ENCODE results near the gene CYP19A1.
"Not testable (repeated sequence)": the region's sequence is repeated elsewhere in the genome, so short reads cannot be mapped to it uniquely, and the experiment has no call there.

Gene CYP19A1

DNA sequence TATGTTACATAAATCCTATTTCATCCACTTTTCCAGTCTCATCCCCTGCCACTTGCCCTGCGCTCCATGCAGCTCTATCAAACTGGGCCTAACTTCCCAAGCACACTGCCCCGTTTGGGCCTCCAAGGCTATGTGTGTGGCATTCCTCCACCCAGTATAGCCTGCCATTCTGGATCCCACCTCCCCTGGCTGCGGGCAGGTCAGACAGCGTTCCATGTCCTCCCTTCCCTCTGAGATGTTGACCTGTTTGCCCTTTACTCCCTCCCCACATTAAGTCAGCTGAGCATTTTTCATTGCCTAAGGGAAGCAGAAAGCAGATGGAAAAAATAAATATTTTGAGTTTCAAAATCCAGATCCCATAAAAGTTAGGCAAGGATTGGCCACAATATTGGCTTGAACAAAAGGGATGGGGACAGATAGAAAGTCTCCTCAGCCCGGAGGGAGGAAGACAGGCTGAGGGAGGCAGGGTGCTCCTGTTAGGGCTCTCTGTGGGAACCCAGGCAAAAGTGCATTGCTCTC is 73.3 kb downstream of the CYP19A1 start:
- Histone ChIP-seq H3K9ac (no peak overlapping the region), H2AFZ (no peak overlapping the region), H3K79me2 (no peaks in the 10 kb centered on the region), H3K9me3 (ENCODE audit: control insufficient read depth, low read length) (no peaks in the 10 kb centered on the region), H3K4me1 (no peaks in the 10 kb centered on the region), H3K4me3 (ENCODE audit: low read depth, low read length) (no peak overlapping the region), H3K27ac (no peak overlapping the region), H3K4me2 (ENCODE audit: low read length) (no peak overlapping the region), H3K36me3 (ENCODE audit: control insufficient read depth, insufficient read depth, low read length) (no peaks in the 10 kb centered on the region), H3K27me3 (ENCODE audit: control insufficient read depth, insufficient read depth, low read length) (no peaks in the 10 kb centered on the region)
- no peak for TF ChIP-seq CTCF (IDR thresholded peaks at IDR 0.05)

DNA sequence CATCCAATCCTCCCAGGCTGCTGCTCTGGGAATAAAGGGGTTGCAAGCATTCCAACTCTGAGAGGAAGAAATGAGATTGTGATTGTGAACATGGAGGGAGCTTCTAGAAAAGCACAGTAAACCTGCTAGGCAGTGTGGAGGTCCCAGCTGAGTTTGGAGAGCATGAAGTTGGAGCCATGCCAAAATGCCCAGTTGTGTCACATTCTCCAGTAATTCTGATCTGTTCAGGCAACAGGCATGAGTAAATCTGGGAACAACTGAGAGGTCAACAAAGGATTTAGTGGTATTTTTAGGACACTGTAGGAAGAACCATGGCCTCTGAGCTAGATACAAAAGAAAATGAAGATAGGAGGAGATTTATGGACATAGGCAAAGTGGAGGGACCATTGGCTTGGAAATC is 74.7 kb downstream of the CYP19A1 start:
- H3K4me1 ChIP-seq: no peaks in the 10 kb centered on the region
- no peak overlapping the region for H3K9ac ChIP-seq
- H3K9me3 ChIP-seq (ENCODE audit: control insufficient read depth, low read length): no peaks in the 10 kb centered on the region
- no peak for TF ChIP-seq CTCF (IDR thresholded peaks at IDR 0.05)
- no peak overlapping the region for H3K4me2 ChIP-seq (ENCODE audit: low read length)
- H3K27ac ChIP-seq: no peak overlapping the region
- no peak overlapping the region for H2AFZ ChIP-seq
- no peaks in the 10 kb centered on the region for H3K79me2 ChIP-seq
- no peaks in the 10 kb centered on the region for H3K36me3 ChIP-seq (ENCODE audit: control insufficient read depth, insufficient read depth, low read length)
- no peaks in the 10 kb centered on the region for H3K27me3 ChIP-seq (ENCODE audit: control insufficient read depth, insufficient read depth, low read length)
- no peak overlapping the region for H3K4me3 ChIP-seq (ENCODE audit: low read depth, low read length)

DNA sequence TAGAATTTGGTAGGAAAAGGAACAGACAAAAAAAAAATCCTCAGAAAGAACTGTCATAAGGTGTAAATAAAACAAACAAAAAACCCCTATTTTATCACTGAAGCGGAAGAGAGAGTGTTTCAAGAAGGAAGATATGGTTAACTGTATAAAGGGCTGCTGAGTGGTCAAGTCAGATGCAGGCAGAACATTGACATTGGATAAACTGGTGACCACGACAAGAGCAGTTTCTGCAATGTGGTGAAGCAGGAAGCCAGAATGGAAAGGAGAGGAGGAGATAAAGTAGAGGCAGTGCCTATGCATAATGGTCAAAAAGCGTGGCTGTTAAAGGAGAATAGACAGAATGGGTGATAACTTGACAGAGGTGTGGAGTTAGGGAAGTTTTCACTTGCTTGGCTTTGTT is 75.3 kb downstream of the CYP19A1 start:
- H3K4me1 ChIP-seq: no peaks in the 10 kb centered on the region
- H3K4me3 ChIP-seq (ENCODE audit: low read depth, low read length): no peak overlapping the region
- no peaks in the 10 kb centered on the region for H3K36me3 ChIP-seq (ENCODE audit: control insufficient read depth, insufficient read depth, low read length)
- no peaks in the 10 kb centered on the region for H3K79me2 ChIP-seq
- H2AFZ ChIP-seq: no peak overlapping the region
- no peak overlapping the region for H3K4me2 ChIP-seq (ENCODE audit: low read length)
- H3K9ac ChIP-seq: no peak overlapping the region
- no peak overlapping the region for H3K27ac ChIP-seq
- H3K27me3 ChIP-seq (ENCODE audit: control insufficient read depth, insufficient read depth, low read length): no peaks in the 10 kb centered on the region
- H3K9me3 ChIP-seq (ENCODE audit: control insufficient read depth, low read length): no peaks in the 10 kb centered on the region
- TF ChIP-seq CTCF (IDR thresholded peaks at IDR 0.05): no peak

DNA sequence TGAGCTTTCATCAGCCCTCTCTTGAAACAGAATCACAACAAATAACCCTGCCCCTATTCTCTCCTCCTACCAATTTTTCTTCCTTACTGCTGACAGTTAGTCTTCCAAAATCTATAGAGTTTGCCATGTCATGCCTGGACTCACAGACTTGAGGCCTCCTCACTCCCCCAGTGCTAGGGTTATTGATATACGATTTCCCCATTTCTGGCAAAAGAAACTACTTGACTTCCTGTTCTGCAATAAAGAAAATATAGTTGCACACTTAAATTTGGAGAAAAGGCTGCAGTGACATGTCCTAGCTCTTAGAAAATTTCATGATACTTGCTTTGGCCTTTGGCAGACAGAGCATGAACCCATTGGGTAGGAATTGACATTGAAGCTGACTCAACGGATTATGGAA is 75.9 kb downstream of the CYP19A1 start:
- Histone ChIP-seq H3K79me2 (no peaks in the 10 kb centered on the region), H3K4me1 (no peaks in the 10 kb centered on the region), H3K27ac (no peak overlapping the region), H3K36me3 (ENCODE audit: control insufficient read depth, insufficient read depth, low read length) (no peaks in the 10 kb centered on the region), H3K4me2 (ENCODE audit: low read length) (no peak overlapping the region), H3K9ac (no peak overlapping the region), H3K27me3 (ENCODE audit: control insufficient read depth, insufficient read depth, low read length) (no peaks in the 10 kb centered on the region), H3K4me3 (ENCODE audit: low read depth, low read length) (no peak overlapping the region), H3K9me3 (ENCODE audit: control insufficient read depth, low read length) (no peaks in the 10 kb centered on the region), H2AFZ (no peak overlapping the region)
- TF ChIP-seq CTCF (IDR thresholded peaks at IDR 0.05): no peak

- H3K9me3 ChIP-seq (ENCODE audit: control insufficient read depth, low read length); H3K27ac ChIP-seq; H3K27me3 ChIP-seq (ENCODE audit: control insufficient read depth, insufficient read depth, low read length); H3K4me1 ChIP-seq; H3K79me2 ChIP-seq; H3K9ac ChIP-seq; H2AFZ ChIP-seq; H3K4me3 ChIP-seq (ENCODE audit: low read depth, low read length); H3K4me2 ChIP-seq (ENCODE audit: low read length); H3K36me3 ChIP-seq (ENCODE audit: control insufficient read depth, insufficient read depth, low read length): not testable (repeated sequence)
Observed at GRCh38 chr15:51261113-51261512, 77.3 kb downstream of the CYP19A1 start.
